H1 (cell line): ENCODE data around the gene SLC24A4. TPM values are rescaled to one million over a fixed set of nuclear protein-coding genes. Genes with fewer than 3 reads are reported as not detected.

Experiments used
- CEBPB ChIP-seq: IDR thresholded peaks from 2 replicates; pipeline ENCODE4 v1.6.1; 2012; ENCODE audit warnings: low read depth, low read length
- CTBP2 ChIP-seq: IDR thresholded peaks from 2 replicates; pipeline ENCODE4 v1.7.0; 2011; ENCODE audit warnings: borderline replicate concordance, mild to moderate bottlenecking, moderate library complexity, mixed read lengths, low read length; ENCODE audit not compliant: insufficient read depth, insufficient read length
- GABPA ChIP-seq: IDR thresholded peaks from 2 replicates; pipeline ENCODE4 v1.6.1; 2011; ENCODE audit warnings: mild to moderate bottlenecking, low read length, moderate library complexity, borderline replicate concordance; ENCODE audit not compliant: insufficient read depth
- JUND ChIP-seq: IDR thresholded peaks from 2 replicates; pipeline ENCODE4 v1.6.1; 2011; ENCODE audit warnings: mild to moderate bottlenecking, improper control_type of control experiment, low read length
- RAD21 ChIP-seq, 2 experiments: IDR thresholded peaks in 1 of 2; conservative IDR thresholded peaks in 1 of 2; 2 replicates each; pipeline ENCODE4 v1.6.1; 2011; ENCODE audit warnings: low read depth in 2 of 2, low read length in 2 of 2, improper control_type of control experiment in 1 of 2, inconsistent platforms in 1 of 2, mild to moderate bottlenecking in 1 of 2, moderate library complexity in 1 of 2
- RBBP5 ChIP-seq: IDR thresholded peaks from 2 replicates; pipeline ENCODE4 v1.7.1; 2012; ENCODE audit warnings: low read depth, mild to moderate bottlenecking, inconsistent platforms, low read length, moderate library complexity, borderline replicate concordance
- RFX5 ChIP-seq: IDR thresholded peaks from 2 replicates; pipeline ENCODE4 v1.6.1; 2011; ENCODE audit warnings: low read depth, low read length, improper control_type of control experiment, borderline replicate concordance
- SP1 ChIP-seq: IDR thresholded peaks from 2 replicates; pipeline ENCODE4 v1.6.1; 2011; ENCODE audit warnings: low read depth, low read length
- ZNF274 ChIP-seq: IDR thresholded peaks from 2 replicates; pipeline ENCODE4 v1.7.0; 2012; ENCODE audit warnings: low read length, borderline replicate concordance; ENCODE audit errors: extremely low read depth
- polyA plus RNA-seq, 7 experiments: library from polyadenylated mRNA; depleted of rRNA in 3 of 7; stranded (reverse) in 5 of 7; unstranded in 2 of 7; fragments of >200 nt in 5 of 7; fragments of 200-250 nt in 2 of 7; gene quantifications; 1 replicate in 5 of 7; 2 replicates in 1 of 7; 4 replicates in 1 of 7; pipeline versions ENCODE4 v1.2.1 to v1.2.3, GENCODE V29; 2011 to 2013; ENCODE audit warnings: missing spikeins in 2 of 7, mixed read lengths in 2 of 7
- total RNA-seq: library from RNA; stranded (reverse); fragmentation: NEBNext Ultra II Directional; extraction: Animal tissue kit (Norgen Biotek cat#: 25700); gene quantifications from 2 replicates; pipeline ENCODE4 v1.2.1, GENCODE V29; 2021
- TF ChIP-seq, protein P1 (sequence below): fragments of 300-600 bp; sonication (generic); IDR thresholded peaks from 2 replicates; pipeline ENCODE4 v1.7.1; 2012; ENCODE audit warnings: low read length, moderate library complexity, mild to moderate bottlenecking, inconsistent platforms; ENCODE audit not compliant: insufficient replicate concordance
- TF ChIP-seq, protein P2 (sequence below): IDR thresholded peaks from 2 replicates; pipeline ENCODE4 v1.6.1; 2012; ENCODE audit warnings: inconsistent platforms

The SLC24A4 gene
- total and polyA plus RNA-seq, 2 of the 8 experiments (the other 6 are each of a cell fraction or from before 2014, with no cell fraction given): 0.27 to 0.89 TPM

DNA sequence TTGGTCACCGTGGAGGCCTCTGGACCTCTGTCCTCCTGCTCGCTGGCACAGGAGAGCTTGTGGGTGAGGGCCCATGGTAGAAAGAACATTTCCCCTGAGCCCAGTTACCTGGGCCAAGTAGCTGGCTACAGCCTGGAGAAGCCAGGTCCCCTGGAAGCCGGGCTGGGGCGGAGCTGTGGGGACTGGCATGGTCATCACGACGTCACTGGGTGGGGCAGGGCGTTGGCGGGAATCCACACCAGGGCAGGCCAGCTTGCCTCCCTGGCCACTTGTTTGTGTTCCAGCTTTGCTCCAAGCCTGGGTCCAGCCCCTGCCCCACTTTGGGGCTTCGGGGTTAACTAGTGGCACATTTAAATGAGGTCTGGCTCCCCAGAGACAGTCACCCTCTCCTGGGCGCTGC lies 35.0 kb upstream of the SLC24A4 start (continued):
- TF ChIP-seq, protein P1, sequence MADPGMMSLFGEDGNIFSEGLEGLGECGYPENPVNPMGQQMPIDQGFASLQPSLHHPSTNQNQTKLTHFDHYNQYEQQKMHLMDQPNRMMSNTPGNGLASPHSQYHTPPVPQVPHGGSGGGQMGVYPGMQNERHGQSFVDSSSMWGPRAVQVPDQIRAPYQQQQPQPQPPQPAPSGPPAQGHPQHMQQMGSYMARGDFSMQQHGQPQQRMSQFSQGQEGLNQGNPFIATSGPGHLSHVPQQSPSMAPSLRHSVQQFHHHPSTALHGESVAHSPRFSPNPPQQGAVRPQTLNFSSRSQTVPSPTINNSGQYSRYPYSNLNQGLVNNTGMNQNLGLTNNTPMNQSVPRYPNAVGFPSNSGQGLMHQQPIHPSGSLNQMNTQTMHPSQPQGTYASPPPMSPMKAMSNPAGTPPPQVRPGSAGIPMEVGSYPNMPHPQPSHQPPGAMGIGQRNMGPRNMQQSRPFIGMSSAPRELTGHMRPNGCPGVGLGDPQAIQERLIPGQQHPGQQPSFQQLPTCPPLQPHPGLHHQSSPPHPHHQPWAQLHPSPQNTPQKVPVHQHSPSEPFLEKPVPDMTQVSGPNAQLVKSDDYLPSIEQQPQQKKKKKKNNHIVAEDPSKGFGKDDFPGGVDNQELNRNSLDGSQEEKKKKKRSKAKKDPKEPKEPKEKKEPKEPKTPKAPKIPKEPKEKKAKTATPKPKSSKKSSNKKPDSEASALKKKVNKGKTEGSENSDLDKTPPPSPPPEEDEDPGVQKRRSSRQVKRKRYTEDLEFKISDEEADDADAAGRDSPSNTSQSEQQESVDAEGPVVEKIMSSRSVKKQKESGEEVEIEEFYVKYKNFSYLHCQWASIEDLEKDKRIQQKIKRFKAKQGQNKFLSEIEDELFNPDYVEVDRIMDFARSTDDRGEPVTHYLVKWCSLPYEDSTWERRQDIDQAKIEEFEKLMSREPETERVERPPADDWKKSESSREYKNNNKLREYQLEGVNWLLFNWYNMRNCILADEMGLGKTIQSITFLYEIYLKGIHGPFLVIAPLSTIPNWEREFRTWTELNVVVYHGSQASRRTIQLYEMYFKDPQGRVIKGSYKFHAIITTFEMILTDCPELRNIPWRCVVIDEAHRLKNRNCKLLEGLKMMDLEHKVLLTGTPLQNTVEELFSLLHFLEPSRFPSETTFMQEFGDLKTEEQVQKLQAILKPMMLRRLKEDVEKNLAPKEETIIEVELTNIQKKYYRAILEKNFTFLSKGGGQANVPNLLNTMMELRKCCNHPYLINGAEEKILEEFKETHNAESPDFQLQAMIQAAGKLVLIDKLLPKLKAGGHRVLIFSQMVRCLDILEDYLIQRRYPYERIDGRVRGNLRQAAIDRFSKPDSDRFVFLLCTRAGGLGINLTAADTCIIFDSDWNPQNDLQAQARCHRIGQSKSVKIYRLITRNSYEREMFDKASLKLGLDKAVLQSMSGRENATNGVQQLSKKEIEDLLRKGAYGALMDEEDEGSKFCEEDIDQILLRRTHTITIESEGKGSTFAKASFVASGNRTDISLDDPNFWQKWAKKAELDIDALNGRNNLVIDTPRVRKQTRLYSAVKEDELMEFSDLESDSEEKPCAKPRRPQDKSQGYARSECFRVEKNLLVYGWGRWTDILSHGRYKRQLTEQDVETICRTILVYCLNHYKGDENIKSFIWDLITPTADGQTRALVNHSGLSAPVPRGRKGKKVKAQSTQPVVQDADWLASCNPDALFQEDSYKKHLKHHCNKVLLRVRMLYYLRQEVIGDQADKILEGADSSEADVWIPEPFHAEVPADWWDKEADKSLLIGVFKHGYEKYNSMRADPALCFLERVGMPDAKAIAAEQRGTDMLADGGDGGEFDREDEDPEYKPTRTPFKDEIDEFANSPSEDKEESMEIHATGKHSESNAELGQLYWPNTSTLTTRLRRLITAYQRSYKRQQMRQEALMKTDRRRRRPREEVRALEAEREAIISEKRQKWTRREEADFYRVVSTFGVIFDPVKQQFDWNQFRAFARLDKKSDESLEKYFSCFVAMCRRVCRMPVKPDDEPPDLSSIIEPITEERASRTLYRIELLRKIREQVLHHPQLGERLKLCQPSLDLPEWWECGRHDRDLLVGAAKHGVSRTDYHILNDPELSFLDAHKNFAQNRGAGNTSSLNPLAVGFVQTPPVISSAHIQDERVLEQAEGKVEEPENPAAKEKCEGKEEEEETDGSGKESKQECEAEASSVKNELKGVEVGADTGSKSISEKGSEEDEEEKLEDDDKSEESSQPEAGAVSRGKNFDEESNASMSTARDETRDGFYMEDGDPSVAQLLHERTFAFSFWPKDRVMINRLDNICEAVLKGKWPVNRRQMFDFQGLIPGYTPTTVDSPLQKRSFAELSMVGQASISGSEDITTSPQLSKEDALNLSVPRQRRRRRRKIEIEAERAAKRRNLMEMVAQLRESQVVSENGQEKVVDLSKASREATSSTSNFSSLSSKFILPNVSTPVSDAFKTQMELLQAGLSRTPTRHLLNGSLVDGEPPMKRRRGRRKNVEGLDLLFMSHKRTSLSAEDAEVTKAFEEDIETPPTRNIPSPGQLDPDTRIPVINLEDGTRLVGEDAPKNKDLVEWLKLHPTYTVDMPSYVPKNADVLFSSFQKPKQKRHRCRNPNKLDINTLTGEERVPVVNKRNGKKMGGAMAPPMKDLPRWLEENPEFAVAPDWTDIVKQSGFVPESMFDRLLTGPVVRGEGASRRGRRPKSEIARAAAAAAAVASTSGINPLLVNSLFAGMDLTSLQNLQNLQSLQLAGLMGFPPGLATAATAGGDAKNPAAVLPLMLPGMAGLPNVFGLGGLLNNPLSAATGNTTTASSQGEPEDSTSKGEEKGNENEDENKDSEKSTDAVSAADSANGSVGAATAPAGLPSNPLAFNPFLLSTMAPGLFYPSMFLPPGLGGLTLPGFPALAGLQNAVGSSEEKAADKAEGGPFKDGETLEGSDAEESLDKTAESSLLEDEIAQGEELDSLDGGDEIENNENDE: no peak
- TF ChIP-seq CEBPB (no peak), RAD21 (IDR thresholded peaks at IDR 0.05 in 1 of 2, conservative IDR thresholded peaks at IDR 0.05 in 1 of 2; ENCODE audit: low read depth in 2 of 2, low read length in 2 of 2) (no peak), SP1 (no peak), ZNF274 (no peak), GABPA (no peak), RFX5 (no peak), CTBP2 (no peak), RBBP5 (no peak), JUND (no peak)
- TF ChIP-seq, protein P2, sequence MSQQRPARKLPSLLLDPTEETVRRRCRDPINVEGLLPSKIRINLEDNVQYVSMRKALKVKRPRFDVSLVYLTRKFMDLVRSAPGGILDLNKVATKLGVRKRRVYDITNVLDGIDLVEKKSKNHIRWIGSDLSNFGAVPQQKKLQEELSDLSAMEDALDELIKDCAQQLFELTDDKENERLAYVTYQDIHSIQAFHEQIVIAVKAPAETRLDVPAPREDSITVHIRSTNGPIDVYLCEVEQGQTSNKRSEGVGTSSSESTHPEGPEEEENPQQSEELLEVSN: no peak
